Measurements from ENCODE around the gene OGT. TPM values are rescaled to one million over a fixed set of nuclear protein-coding genes. Genes with fewer than 3 reads are reported as not detected.
"Not testable (repeated sequence)": the region's sequence is repeated elsewhere in the genome, so short reads cannot be mapped to it uniquely, and the experiment has no call there.

OGT gene
- total RNA-seq, 1 donor from 2014 or later, result 49.6 TPM

DNA sequence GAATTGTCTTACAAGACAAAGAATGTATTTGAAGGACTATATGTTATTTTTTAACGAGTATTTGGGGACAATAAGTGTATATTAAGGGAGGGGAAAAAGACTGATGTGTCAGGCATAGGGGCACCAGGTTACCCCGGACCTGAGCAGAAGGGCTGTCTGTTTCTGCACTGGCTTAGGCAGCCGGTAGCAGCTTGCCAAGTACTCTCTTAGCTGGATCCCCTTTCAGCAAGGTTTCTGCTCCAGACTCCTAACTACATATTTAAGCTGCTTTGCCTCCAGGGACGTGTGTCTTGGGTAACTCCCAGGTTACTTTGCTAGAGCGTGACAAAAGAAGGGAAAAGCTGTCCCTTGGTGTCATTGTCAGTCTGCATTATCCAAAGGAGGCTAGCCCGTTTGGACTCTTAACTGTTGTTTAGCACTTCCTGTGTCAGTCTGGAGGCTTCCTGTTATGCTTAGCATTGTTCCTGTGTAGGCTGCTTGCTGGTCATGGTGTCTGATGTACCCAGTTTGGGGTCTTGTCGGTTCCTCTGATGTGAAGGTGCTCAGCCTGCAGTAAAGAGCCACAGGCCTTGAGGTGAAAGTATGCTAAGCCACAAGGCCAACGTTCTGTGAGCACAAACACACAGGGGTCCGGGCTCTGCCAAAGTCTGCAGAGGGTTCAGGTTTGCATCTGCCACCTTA, 73.8 kb downstream of the OGT start:
- no peak for DNase-seq (ENCODE audit: low read depth)
- no peak overlapping the region for H3K4me3 ChIP-seq (ENCODE audit: low read depth, low read length)
- TF ChIP-seq, protein P1, sequence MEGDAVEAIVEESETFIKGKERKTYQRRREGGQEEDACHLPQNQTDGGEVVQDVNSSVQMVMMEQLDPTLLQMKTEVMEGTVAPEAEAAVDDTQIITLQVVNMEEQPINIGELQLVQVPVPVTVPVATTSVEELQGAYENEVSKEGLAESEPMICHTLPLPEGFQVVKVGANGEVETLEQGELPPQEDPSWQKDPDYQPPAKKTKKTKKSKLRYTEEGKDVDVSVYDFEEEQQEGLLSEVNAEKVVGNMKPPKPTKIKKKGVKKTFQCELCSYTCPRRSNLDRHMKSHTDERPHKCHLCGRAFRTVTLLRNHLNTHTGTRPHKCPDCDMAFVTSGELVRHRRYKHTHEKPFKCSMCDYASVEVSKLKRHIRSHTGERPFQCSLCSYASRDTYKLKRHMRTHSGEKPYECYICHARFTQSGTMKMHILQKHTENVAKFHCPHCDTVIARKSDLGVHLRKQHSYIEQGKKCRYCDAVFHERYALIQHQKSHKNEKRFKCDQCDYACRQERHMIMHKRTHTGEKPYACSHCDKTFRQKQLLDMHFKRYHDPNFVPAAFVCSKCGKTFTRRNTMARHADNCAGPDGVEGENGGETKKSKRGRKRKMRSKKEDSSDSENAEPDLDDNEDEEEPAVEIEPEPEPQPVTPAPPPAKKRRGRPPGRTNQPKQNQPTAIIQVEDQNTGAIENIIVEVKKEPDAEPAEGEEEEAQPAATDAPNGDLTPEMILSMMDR (conservative IDR thresholded peaks at IDR 0.05; ENCODE audit: low read depth, low read length), result no peak

DNA sequence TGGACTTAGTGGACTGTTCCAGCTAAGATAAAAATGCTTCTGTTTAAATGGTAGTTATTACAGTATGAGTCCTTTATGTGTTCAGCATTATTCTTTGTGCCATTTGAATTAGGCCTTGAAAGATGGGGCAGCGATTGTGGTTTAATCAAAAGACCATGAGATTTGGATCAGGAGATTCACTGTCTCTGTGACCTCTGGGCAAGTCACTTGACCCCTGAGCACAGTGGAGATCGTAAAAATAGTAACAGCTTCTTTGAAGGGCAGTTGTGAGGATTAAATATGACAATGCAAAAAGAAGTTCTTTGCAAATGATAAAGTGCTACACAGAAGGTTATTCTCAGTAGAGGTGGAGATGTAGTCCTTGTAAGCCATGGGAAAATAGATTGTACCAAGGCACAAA, 74.6 kb downstream of the OGT start:
- no peak for DNase-seq (ENCODE audit: low read depth)

DNA sequence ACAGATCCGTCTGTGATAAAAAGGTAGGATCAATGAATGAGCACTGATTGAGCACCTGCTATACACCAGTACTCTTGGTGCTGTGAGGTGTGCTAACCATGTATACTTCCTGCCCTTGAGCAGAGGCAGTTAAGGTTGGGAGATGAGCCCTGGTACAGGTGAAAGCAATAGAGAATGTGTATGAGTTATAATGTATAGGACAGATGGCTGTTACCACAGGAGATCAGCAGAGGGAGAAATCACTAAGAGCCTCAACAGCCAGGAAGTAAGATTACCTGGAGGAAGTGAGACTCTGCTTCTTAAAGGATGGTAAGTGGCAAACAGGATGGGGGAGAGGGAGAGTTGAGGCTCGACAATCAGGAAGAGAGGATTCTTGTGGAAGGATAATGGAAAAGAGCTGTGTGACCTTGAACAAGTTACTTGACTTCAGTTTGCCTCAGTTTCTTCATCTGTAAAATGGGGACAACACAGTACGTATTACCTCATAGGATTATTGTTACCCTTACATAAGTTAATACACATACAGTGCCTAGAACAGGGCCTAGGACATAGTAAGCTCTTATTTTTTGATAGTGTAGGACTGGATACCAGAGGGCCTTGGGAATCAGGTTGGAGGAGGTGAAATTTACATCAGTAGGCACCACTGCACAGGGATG, 76.3 kb downstream of the OGT start:
- DNase-seq (ENCODE audit: low read depth), result no peak
- H3K4me3 ChIP-seq (ENCODE audit: low read depth, low read length), result no peak overlapping the region
- TF ChIP-seq, protein P1 (conservative IDR thresholded peaks at IDR 0.05; ENCODE audit: low read depth, low read length), result no peak

More for the DNA sequence above, 74.6 kb downstream of the OGT start:
- TF ChIP-seq, protein P1 (conservative IDR thresholded peaks at IDR 0.05; ENCODE audit: low read depth, low read length), result no peak
- no peak overlapping the region for H3K4me3 ChIP-seq (ENCODE audit: low read depth, low read length)

DNA sequence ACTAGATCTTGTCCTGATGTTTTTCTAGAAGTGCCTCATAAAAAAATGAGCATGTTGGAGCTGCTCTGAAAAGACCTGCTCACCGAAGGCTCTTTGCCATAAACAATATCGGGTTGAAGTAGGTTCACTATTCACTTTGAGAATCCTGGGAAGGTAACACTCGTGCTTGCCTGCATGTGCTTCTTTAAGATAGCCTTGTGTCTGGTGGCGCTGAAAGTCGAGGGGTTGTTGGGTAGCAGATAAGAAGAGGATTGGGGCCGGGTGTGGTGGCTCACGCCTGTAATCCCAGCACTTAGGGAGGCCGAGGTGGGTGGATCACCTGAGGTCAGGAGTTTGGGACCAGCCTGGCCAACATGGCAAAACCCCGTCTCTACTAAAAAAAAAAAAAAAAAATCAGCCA, 78.8 kb downstream of the OGT start:
- not testable (repeated sequence) for H3K4me3 ChIP-seq (ENCODE audit: low read depth, low read length); DNase-seq (ENCODE audit: low read depth)

DNA sequence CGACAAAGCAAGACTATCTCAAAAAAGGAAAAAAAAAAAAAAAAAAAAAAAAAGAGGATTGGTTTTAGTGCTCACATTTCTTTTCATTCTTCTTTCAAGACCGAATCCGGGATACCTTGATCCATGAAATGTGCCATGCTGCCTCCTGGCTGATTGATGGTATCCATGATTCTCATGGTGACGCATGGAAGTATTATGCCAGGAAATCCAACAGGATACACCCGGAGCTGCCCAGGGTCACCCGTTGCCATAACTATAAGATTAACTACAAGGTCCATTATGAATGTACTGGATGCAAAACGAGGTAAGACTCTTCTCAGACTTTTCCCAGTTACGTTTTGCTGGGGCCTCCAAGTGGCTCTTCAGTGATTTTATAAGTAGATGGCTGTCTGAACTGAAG, 79.4 kb downstream of the OGT start:
- TF ChIP-seq, protein P1 (conservative IDR thresholded peaks at IDR 0.05; ENCODE audit: low read depth, low read length), result no peak
- DNase-seq (ENCODE audit: low read depth), result no peak
- no peak overlapping the region for H3K4me3 ChIP-seq (ENCODE audit: low read depth, low read length)

DNA sequence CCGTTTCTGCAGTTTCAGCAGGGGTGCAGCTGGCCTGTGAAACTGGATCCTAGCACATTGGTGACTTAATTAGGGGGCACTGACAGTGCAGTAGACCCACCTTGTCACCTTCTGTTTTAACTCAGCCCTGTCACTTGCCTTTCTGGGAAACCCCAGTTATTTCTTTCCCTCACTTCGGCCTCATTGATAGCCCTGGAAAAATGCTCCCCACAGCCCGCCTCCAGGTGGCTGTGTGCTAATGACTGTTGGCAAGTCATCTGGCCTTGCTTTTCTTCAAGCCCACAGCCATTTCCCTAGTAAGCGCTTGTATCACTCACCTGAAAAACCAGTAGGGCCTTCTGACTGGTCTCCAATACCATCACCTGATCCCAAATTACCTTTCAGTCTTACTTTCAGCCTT, 82.2 kb downstream of the OGT start:
- TF ChIP-seq, protein P1 (conservative IDR thresholded peaks at IDR 0.05; ENCODE audit: low read depth, low read length), result no peak

DNA sequence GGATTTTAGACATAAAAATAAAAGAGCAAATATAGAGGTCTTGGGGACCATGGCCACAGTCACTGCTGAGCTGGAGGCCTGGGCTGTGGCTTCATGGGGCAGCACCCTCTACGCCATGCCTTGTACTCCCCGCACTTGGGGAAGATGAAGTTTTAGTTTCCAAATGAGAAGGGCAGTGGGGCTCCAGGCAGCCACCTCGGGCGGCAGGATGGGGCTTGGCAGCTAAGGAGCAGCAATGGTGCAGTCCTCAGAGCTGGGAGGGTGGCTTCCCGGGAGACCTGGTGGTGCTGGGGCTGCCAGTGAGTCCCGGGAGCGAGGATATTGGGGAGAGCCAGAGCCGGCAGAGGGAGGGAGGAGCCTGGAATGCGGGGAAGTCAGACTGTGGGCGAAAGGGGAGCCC, 83.0 kb downstream of the OGT start:
- DNase-seq (ENCODE audit: low read depth), result no peak
- TF ChIP-seq, protein P1 (conservative IDR thresholded peaks at IDR 0.05; ENCODE audit: low read depth, low read length), result no peak
- no peak overlapping the region for H3K4me3 ChIP-seq (ENCODE audit: low read depth, low read length)

More for the DNA sequence above, 82.2 kb downstream of the OGT start:
- no peak for DNase-seq (ENCODE audit: low read depth)
- no peak overlapping the region for H3K4me3 ChIP-seq (ENCODE audit: low read depth, low read length)

All from epithelial cell of proximal tubule (primary cell).